Spleen (tissue), 11 donors: ENCODE data around the gene PAPPA2. TPM values are rescaled to one million over a fixed set of nuclear protein-coding genes. Genes with fewer than 3 reads are reported as not detected.

Experiments
- DNase-seq: peaks from one replicate; pipeline ENCODE4 v3.0.0-alpha.2; 2020
- H3K27ac ChIP-seq, 8 donors: fragments of 200-600 bp; sonication (generic) in 7 of 8; 1 replicate in 4 of 8; 2 replicates in 4 of 8; pipeline versions ENCODE4 v1.5.0 to v1.8.0; 2016 to 2021; ENCODE audit warnings: inconsistent platforms in 4 of 8, mild to moderate bottlenecking in 4 of 8, moderate library complexity in 1 of 8
- H3K27me3 ChIP-seq, 7 donors: fragments of 200-600 bp; sonication (generic) in 6 of 7; replicated peaks in 1 of 7; 1 replicate in 4 of 7; 2 replicates in 3 of 7; pipeline versions ENCODE4 v1.5.0 to v1.8.0; 2016 to 2021; ENCODE audit warnings: inconsistent platforms in 3 of 7, mild to moderate bottlenecking in 1 of 7
- H3K36me3 ChIP-seq, 6 donors: fragments of 200-600 bp; sonication (generic) in 5 of 6; 1 replicate in 4 of 6; 2 replicates in 2 of 6; pipeline versions ENCODE4 v1.5.0 to v1.8.0; 2016 to 2021; ENCODE audit warnings: inconsistent platforms in 2 of 6
- H3K4me1 ChIP-seq, 6 donors: fragments of 200-600 bp; sonication (generic) in 5 of 6; 1 replicate in 3 of 6; 2 replicates in 3 of 6; pipeline versions ENCODE4 v1.5.0 to v1.8.0; 2016 to 2021; ENCODE audit warnings: inconsistent platforms in 3 of 6
- H3K4me3 ChIP-seq, 8 donors: fragments of 200-600 bp; sonication (generic) in 7 of 8; 1 replicate in 4 of 8; 2 replicates in 4 of 8; pipeline versions ENCODE4 v1.5.0 to v1.8.0; 2016 to 2021; ENCODE audit warnings: inconsistent platforms in 4 of 8, mild to moderate bottlenecking in 4 of 8, moderate library complexity in 2 of 8
- H3K9me3 ChIP-seq, 8 donors: fragments of 200-600 bp; sonication (generic) in 7 of 8; 1 replicate in 4 of 8; 2 replicates in 4 of 8; pipeline versions ENCODE4 v1.5.0 to v1.8.0; 2016 to 2021; ENCODE audit warnings: inconsistent platforms in 4 of 8
- CTCF ChIP-seq, 11 experiments: fragments of 200-600 bp in 7 of 11; fragments of 450-650 bp in 4 of 11; sonication (generic) in 4 of 11; IDR thresholded peaks in 8 of 11; conservative IDR thresholded peaks in 3 of 11; 1 replicate in 7 of 11; 2 replicates in 4 of 11; pipeline versions ENCODE4 v1.4.0 to v1.8.0; 2016 to 2021; ENCODE audit warnings: antibody characterized with exemption in 11 of 11, inconsistent platforms in 4 of 11, mild to moderate bottlenecking in 1 of 11
- POLR2A ChIP-seq, 3 donors: fragments of 450-650 bp; IDR thresholded peaks; one replicate each; pipeline ENCODE4 v1.5.1; 2017; ENCODE audit warnings: antibody characterized with exemption in 3 of 3, mild to moderate bottlenecking in 1 of 3
- POLR2AphosphoS5 ChIP-seq, 3 donors: sonication (generic); formaldehyde crosslinking; IDR thresholded peaks; one replicate each; pipeline ENCODE4 v1.5.1; 2017; ENCODE audit warnings: antibody characterized with exemption in 3 of 3
- WGBS, 5 donors: extraction: QIAGEN DNeasy Blood & Tissue Kit in 3 of 5; methylation state at CpG; one replicate each; pipeline versions ENCODE4 v1.1.5 to v1.1.7; 2013 to 2018; 5-methylcytosine and 5-hydroxymethylcytosine counted together
- intact Hi-C: fragments of 100-400 bp; cut with DNase I; formaldehyde crosslinking; loops from one replicate; pipeline ENCODE4 v1.15.0; 2023; ENCODE audit warnings: low total_unique reads
- polyA plus RNA-seq, 3 donors: library from polyadenylated mRNA; stranded (reverse); fragments of 200-250 nt; gene quantifications; one replicate each; pipeline ENCODE4 v1.2.1, GENCODE V29; 2013
- total RNA-seq, 7 donors: library from RNA; depleted of rRNA in 3 of 7; stranded (reverse); fragments of >200 nt in 3 of 7; fragmentation: NEBNext Ultra II Directional in 4 of 7; extraction: Animal tissue kit (Norgen Biotek cat#: 25700) in 4 of 7; gene quantifications; one replicate each; pipeline versions ENCODE4 v1.1.0 to v1.2.1, GENCODE V29; 2016 to 2021
- donor health status: healthy with polysubstance abuse.
- donor health status: DM: no; HTN: no; CAD: no; lungs with moderate emphysema.
- donor health status: DM: no; HTN: no; CAD: no.
- donor health status: Bipolar disorder and iron deficiency.
- donor health status: healthy.
- donor health status: DM: no; HTN: no; CAD: no.
- donor health status: DM: yes; HTN: yes; CAD: no.

PAPPA2 gene
- total and polyA plus RNA-seq, 10 donors: 0.02 to 0.76 (median 0.06) TPM; not detected in 3

- intact Hi-C loops: no loop called here
- H3K4me1 ChIP-seq: no peaks in the 10 kb centered on the region
- 61 to 71% (median 63%) methylated on average over 2 of the region's 2 CpGs for WGBS, 5 donors
- no peaks in the 10 kb centered on the region for H3K9me3 ChIP-seq
- no peak overlapping the region for H3K4me3 ChIP-seq
- TF ChIP-seq CTCF (IDR thresholded peaks at IDR 0.05 in 8 of 11, conservative IDR thresholded peaks at IDR 0.05 in 3 of 11): no peak
- no peak for TF ChIP-seq POLR2AphosphoS5 (IDR thresholded peaks at IDR 0.05)
- TF ChIP-seq POLR2A (IDR thresholded peaks at IDR 0.05): no peak
- H3K27me3 ChIP-seq: peaks cover 0 to 5% (median 0%) of the 10 kb centered on the region in 7 donors
- no peak for DNase-seq
- H3K36me3 ChIP-seq: no peaks in the 10 kb centered on the region
- H3K27ac ChIP-seq: no peak overlapping the region
Measured at GRCh38 chr1:176604461-176604860, 141.5 kb downstream of the PAPPA2 start.

GRCh38 chr1:176605176-176605575 is 142.2 kb downstream of the PAPPA2 start:
- DNase-seq: no peak

GRCh38 chr1:176609556-176610408 is 146.8 kb downstream of the PAPPA2 start:
- intact Hi-C loops: no loop called here
- TF ChIP-seq CTCF (IDR thresholded peaks at IDR 0.05 in 8 of 11, conservative IDR thresholded peaks at IDR 0.05 in 3 of 11) (no peak), POLR2A (IDR thresholded peaks at IDR 0.05) (no peak), POLR2AphosphoS5 (IDR thresholded peaks at IDR 0.05) (no peak)
- DNase-seq: no peak
- Histone ChIP-seq H3K36me3 (no peaks in the 10 kb centered on the region), H3K4me1 (no peaks in the 10 kb centered on the region), H3K9me3 (no peaks in the 10 kb centered on the region), H3K27me3 (peaks cover 0 to 9% (median 0%) of the 10 kb centered on the region in 7 donors), H3K4me3 (no peak overlapping the region), H3K27ac (no peak overlapping the region)
- WGBS, 5 donors: 45 to 66% (median 54%) methylated on average over 3 of the region's 3 CpGs

More at GRCh38 chr1:176605176-176605575, 142.2 kb downstream of the PAPPA2 start:
- no peak for TF ChIP-seq POLR2A (IDR thresholded peaks at IDR 0.05)
- no peak for TF ChIP-seq CTCF (IDR thresholded peaks at IDR 0.05 in 8 of 11, conservative IDR thresholded peaks at IDR 0.05 in 3 of 11)
- no peak for TF ChIP-seq POLR2AphosphoS5 (IDR thresholded peaks at IDR 0.05)
- H3K9me3 ChIP-seq: no peaks in the 10 kb centered on the region
- H3K36me3 ChIP-seq: no peaks in the 10 kb centered on the region
- no peak overlapping the region for H3K27ac ChIP-seq
- H3K4me1 ChIP-seq: no peaks in the 10 kb centered on the region
- peaks cover 0 to 5% (median 0%) of the 10 kb centered on the region in 7 donors for H3K27me3 ChIP-seq
- H3K4me3 ChIP-seq: no peak overlapping the region
- intact Hi-C loops: no loop called here
- WGBS, 5 donors: 62 to 81% (median 71%) methylated on average over 1 of the region's 1 CpG

GRCh38 chr1:176612791-176613190 is 149.8 kb downstream of the PAPPA2 start:
- no peak overlapping the region for H3K27ac ChIP-seq
- WGBS, 5 donors: 46 to 67% (median 58%) methylated on average over 4 of the region's 4 CpGs
- intact Hi-C loops: no loop called here
- H3K4me1 ChIP-seq: no peaks in the 10 kb centered on the region
- no peak for DNase-seq
- H3K36me3 ChIP-seq: no peaks in the 10 kb centered on the region
- TF ChIP-seq CTCF (IDR thresholded peaks at IDR 0.05 in 8 of 11, conservative IDR thresholded peaks at IDR 0.05 in 3 of 11) (no peak), POLR2AphosphoS5 (IDR thresholded peaks at IDR 0.05) (no peak), POLR2A (IDR thresholded peaks at IDR 0.05) (no peak)
- H3K4me3 ChIP-seq: no peak overlapping the region
- H3K27me3 ChIP-seq: peaks cover 0 to 9% (median 0%) of the 10 kb centered on the region in 7 donors
- no peaks in the 10 kb centered on the region for H3K9me3 ChIP-seq
